Loucy (cell line): ENCODE results near the gene GLRA2.

Source experiments
- CTCF ChIP-seq: fragments of 200-600 bp; sonication (generic); conservative IDR thresholded peaks from 2 replicates; pipeline ENCODE4 v1.5.1; 2014; ENCODE audit warnings: mild to moderate bottlenecking, antibody characterized with exemption, low read length
- EZH2phosphoT487 ChIP-seq: fragments of 200-600 bp; IDR thresholded peaks from 2 replicates; pipeline ENCODE4 v1.6.1; 2018; ENCODE audit warnings: antibody characterized with exemption, mild to moderate bottlenecking, moderate library complexity, borderline replicate concordance

DNA sequence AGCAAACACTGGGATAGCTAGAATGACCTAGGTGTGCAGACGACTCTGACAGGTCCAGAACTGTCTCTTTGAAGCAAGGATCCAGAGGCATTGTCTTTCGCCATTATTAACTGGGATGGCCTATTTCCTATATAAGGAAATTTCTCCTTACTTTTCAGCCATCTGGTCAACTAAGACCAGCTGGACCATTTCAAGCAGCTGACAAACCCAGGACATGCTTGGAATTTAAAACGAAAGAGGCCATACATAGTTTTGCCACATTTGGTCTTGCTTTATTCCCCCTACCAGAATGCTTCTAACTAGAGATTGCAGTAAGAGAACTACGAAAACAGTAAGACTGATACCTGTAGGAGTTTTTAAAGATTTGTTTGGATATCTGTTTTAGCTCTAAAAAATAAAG is 87.0 kb downstream of the GLRA2 start:
- TF ChIP-seq CTCF (no peak), EZH2phosphoT487 (no peak)
